GM21737 (cell line): ENCODE measurements around the gene POU3F3.

ENCODE experiments used
- ATAC-seq: cut with Tn5 transposase; IDR thresholded peaks from one replicate; pipeline ENCODE4 v1.9.1; 2021; ENCODE audit warnings: mild to moderate bottlenecking, moderate library complexity; ENCODE audit not compliant: unreplicated experiment

POU3F3 gene

DNA sequence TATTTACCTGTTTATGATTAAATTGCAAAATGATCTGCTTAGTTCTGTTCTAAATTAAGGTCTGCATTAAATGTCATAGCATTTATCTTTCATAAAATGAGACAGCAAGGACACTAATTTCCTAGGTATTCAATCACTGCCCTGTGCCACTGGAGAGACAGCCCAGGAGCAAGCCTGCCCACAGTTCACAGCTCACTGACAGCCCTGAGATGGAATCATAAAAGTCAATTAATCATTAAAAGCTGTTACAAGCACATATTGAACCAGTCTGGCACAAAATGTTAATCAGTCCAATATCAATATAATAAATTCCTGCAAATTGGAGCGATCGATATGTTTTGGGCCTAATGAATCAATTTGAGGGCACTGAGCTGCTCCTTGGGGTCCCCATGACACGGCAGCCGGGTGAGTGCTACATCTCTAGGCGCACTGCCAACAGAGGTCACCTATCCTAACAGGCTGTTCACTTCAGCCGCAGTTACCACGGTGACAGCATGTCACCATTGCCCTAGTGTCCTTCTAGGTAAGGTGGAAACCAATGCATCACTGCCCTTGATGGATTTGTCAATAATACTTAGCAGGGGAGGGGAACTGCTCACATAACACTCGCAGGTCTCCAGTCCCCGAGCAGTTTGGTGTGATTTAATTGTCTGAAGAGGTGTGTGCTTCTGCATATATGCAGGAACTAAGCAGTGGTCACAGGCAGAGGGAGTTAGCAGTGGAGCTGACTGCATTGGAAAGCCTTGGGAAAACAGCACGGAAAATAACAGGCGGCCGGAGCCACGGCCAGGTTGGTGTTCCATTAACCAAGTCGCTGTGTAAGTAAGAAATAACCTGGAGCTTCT, 47.3 kb downstream of the POU3F3 start:
- ATAC-seq = no peak

DNA sequence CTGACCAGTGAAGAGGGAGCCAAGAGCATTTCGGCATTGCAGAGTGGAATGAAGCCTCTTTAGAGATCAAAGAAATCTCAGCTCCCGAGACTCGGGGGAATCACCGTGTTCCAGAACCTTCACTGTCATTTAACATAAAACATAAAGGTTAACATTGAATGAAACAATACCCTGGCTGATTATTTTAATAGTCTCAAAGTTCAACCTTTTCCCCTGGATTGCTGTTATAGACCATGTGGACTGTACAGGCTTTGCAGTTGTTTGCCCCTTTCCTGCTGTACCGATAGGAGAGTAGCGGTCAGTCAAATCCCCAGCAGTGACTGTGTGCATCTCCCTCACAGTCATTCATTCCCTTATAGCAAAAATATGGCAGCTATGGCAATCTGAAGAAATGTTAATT, 48.4 kb downstream of the POU3F3 start:
- ATAC-seq = no peak
